EH (cell line): Measurements from ENCODE around the gene MUS81.
A peak's percentile ranks its signal among the peaks of the same experiment; 100 is the strongest.

Source experiments
- DNase-seq: peaks from one replicate; pipeline ENCODE4 v3.0.0-alpha.2; 2015; ENCODE audit warnings: low read depth

MUS81 gene

GRCh38 chr11:65861533-65862183 lies 1.4 kb downstream of the MUS81 start:
- no peak for DNase-seq

GRCh38 chr11:65862191-65862735 lies 2.0 kb downstream of the MUS81 start:
- no peak for DNase-seq

- DNase-seq = no peak
Observed at GRCh38 chr11:65862941-65863888, 3.0 kb downstream of the MUS81 start.

- DNase-seq = no peak
Observed at GRCh38 chr11:65863889-65864705, 3.9 kb downstream of the MUS81 start.

- no peak for DNase-seq
Observed at GRCh38 chr11:65864706-65865471, 4.7 kb downstream of the MUS81 start.

- DNase-seq = no peak
Observed at GRCh38 chr11:65865550-65866172, 5.4 kb downstream of the MUS81 start.

- DNase-seq = no peak
Observed at GRCh38 chr11:65866509-65867283, 6.5 kb downstream of the MUS81 start.

- peak; percentile 39 for DNase-seq
Observed at GRCh38 chr11:65867284-65868071, 7.2 kb downstream of the MUS81 start.

GRCh38 chr11:65868076-65868667 lies 7.9 kb downstream of the MUS81 start:
- DNase-seq = no peak

- no peak for DNase-seq
Observed at GRCh38 chr11:65868907-65869306, 8.7 kb downstream of the MUS81 start.

- DNase-seq = no peak
Observed at GRCh38 chr11:65869643-65870306, 9.5 kb downstream of the MUS81 start.

- DNase-seq = no peak
Observed at GRCh38 chr11:65870307-65870658, 10.1 kb downstream of the MUS81 start.

GRCh38 chr11:65870706-65871681 lies 10.8 kb downstream of the MUS81 start:
- peak; percentile 41 for DNase-seq

- peak; percentile 60 for DNase-seq
Observed at GRCh38 chr11:65871811-65872548, 11.7 kb downstream of the MUS81 start.

- peak; percentile 75 for DNase-seq
Observed at GRCh38 chr11:65872586-65873317, 12.5 kb downstream of the MUS81 start, which contains the start of gene EFEMP2. EFEMP2 (minus strand) TSS chr11:65872800; CDS start chr11:65872354, 446 bp downstream.
